NCI-H2107 treated with DMSO at 0.1 percent for 48 hours (cell line): ENCODE measurements around the gene MRFAP1.

Source experiments
- DNase-seq: peaks from one replicate; lab custom pipeline; 2025; ENCODE audit not compliant: unreplicated experiment; lab: John Stamatoyannopoulos, UW

MRFAP1 gene

GRCh38 chr4:6640292-6641163 lies at the start of gene MRFAP1:
MRFAP1 (plus strand) TSS chr4:6640685; CDS start chr4:6640863, 178 bp downstream.
- DNase-seq = peak; percentile 80

GRCh38 chr4:6591313-6591712 lies 49.2 kb upstream of the MRFAP1 start:
- DNase-seq = peak; percentile 63

GRCh38 chr4:6591781-6592180 lies 48.7 kb upstream of the MRFAP1 start:
- DNase-seq = no peak

- no peak for DNase-seq
Measured at GRCh38 chr4:6592804-6593563, 47.5 kb upstream of the MRFAP1 start.

GRCh38 chr4:6594341-6594740 lies 46.1 kb upstream of the MRFAP1 start:
- no peak for DNase-seq

- DNase-seq = no peak
Measured at GRCh38 chr4:6594826-6595355, 45.6 kb upstream of the MRFAP1 start.

- no peak for DNase-seq
Measured at GRCh38 chr4:6595897-6596537, 44.5 kb upstream of the MRFAP1 start.

GRCh38 chr4:6596948-6597347 lies 43.5 kb upstream of the MRFAP1 start:
- DNase-seq = no peak

GRCh38 chr4:6598127-6598526 lies 42.4 kb upstream of the MRFAP1 start:
- no peak for DNase-seq

- no peak for DNase-seq
Measured at GRCh38 chr4:6598641-6599040, 41.8 kb upstream of the MRFAP1 start.

- no peak for DNase-seq
Measured at GRCh38 chr4:6601661-6602250, 38.7 kb upstream of the MRFAP1 start.

GRCh38 chr4:6602289-6602688 lies 38.2 kb upstream of the MRFAP1 start:
- DNase-seq = no peak

GRCh38 chr4:6603128-6603527 lies 37.4 kb upstream of the MRFAP1 start:
- DNase-seq = no peak

- DNase-seq = no peak
Measured at GRCh38 chr4:6605114-6605513, 35.4 kb upstream of the MRFAP1 start.

GRCh38 chr4:6605605-6606004 lies 34.9 kb upstream of the MRFAP1 start:
- DNase-seq = no peak

- no peak for DNase-seq
Measured at GRCh38 chr4:6606465-6607235, 33.8 kb upstream of the MRFAP1 start.

- no peak for DNase-seq
Measured at GRCh38 chr4:6607368-6608055, 33.0 kb upstream of the MRFAP1 start.

GRCh38 chr4:6608758-6609414 lies 31.6 kb upstream of the MRFAP1 start:
- no peak for DNase-seq

GRCh38 chr4:6609415-6610079 lies 30.9 kb upstream of the MRFAP1 start:
- DNase-seq = no peak
